NCI-H1417 (cell line): ENCODE results near the gene SNTG2.
A peak's percentile ranks its signal among the peaks of the same experiment; 100 is the strongest.
"Not testable (repeated sequence)": the region's sequence is repeated elsewhere in the genome, so short reads cannot be mapped to it uniquely, and the experiment has no call there.

Experiments used
- DNase-seq, 3 experiments: peaks; one replicate each; lab custom pipeline; 2025; lab: John Stamatoyannopoulos, UW

Gene SNTG2

DNA sequence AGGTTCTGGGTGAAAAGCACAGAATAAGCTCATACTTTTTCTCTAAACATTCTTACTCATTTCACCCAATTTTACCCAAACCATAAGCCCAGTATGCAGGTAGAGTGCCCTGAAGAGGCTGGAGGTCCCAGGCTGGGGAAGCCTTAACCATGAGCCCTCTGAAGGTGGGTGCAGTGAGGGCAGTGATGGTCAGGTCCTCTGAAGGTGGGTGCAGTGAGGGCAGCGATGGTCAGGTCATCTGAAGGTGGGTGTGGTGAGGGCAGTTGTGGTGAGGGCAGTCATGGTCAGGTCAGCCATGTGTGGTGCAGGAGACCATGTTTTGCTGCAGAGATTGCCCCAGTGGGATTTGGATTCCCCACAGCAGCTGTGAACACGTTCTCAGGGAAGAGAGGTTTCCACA is 148.8 kb downstream of the SNTG2 start:
- no peak for DNase-seq

DNA sequence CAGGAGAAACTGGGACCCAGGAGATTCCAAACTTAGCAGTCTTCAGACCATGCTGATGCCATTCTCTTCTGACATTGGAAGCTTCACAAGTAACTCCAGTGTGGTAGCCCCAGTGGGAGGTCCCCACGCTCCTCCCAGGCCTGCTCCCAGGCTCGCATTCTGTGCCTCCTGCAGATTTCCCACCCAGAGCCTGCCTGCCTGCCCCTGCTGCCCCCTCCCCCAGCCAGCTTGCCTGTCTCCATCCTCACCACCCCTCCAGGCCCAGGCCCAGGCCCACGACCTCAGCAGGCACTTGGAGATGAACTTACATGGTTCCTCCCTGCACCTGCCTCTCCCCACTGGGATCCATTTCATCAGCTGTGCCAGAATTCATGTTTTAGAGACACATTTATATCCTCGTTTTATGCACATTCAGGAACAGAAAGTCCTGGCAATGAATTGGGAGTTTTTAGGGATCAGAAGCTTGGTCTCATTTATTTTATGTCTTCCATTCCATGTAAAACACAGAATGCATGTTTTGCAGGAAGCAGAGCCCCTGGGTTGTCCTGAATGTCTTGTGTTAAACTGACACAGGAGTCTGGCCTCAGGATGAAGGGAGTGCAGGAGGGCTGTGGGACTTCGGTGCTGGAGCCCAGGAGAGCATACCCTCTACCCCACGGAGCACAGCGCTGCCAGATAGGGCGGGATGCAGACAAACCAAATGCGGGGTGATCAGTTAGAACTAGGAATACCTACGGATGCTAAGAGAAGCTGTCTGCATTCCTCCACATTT is 150.5 kb downstream of the SNTG2 start:
- no peak for DNase-seq

DNA sequence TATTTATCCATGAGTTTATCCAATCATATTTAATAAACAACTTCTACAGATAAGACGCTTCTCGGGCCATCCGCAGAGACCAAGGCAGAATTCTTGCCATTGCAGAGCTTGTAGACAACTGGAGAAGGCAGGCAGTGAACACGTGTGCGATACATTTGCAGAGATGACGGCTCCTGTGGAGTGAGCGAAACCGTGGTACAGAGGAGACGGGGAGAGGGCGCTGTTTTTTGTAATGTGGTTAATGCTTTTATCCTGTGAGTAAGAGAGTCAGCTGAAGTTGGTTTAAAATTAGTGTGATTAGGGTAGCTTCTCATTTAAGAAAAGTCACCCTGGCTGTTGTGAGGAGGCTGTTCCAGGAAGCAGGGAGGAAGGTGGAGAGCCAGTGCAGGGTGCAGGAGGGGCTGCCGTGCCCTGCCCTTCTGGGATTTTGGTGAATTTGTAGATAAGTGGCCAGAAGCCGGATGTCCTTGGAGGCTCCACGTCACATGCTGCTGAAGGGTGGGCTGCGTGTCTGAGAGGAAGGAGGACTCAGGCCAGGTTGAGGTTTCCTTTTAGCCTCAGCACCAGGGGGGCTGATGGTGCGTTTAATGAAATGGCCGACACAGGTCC is 151.4 kb downstream of the SNTG2 start:
- DNase-seq: no peak

DNA sequence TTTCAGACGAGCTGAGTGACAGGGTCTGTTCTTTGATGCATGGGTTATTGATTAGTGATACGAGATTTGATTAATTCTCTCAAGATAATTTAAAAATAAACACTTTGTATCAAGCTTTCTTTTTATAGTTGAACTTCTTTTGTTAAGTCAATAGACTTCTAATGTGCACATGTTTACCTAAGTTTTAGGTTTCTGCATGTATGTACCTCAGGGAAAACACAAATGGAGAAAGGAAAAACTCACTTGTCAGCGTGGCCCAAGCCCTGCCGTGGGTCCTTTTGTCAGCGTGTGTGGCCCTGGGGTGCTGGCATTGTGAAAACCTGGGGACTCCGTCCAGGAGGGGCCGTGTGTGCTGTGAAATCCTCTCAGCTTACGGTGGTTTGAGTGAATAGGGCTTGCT is 153.7 kb downstream of the SNTG2 start:
- no peak for DNase-seq

DNA sequence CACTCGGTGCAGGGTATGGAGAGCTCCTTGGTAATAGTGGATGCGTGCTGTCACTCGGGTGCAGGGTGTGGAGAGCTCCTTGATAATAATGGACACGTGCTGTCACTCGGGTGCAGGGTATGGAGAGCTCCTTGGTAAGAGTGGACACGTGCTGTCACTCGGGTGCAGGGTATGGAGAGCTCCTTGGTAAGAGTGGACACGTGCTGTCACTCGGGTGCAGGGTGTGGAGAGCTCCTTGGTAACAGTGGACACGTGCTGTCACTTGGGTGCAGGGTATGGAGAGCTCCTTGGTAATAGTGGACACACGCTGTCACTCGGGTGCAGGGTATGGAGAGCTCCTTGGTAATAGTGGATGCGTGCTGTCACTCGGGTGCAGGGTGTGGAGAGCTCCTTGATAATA is 155.7 kb downstream of the SNTG2 start:
- not testable (repeated sequence) for DNase-seq

DNA sequence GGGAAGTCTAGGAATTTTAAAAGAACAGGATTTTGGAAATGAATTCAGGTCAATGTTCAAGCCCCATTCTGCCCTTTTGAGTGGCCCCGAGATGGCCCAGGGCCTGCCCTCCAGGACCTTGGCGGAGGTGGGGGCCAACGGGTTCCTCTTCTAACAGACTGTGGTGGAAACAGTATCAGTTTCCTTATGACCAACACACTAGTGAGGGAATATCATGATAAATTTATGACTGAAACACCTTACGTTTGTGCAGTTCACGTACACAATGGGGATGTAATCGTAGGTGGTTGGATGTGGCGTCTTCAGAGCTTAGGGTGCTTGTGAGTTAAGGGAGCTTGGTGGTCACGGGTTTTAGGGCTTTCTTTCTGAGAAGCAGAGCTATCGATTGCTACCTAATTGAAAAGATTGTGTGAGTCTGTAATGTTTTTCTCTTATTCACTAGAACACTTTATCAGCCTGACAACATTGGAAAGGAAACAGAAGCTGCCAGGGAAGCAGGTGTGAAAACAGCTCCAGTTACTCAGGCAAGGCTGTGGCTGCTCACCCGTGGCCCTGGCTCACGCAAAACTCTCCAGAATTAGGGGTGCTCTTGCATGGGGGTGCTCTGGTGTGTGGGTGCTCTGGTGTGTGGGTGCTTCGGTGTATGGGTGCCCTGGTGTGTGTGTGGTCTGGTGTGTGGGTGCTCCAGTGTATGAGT is 165.3 kb downstream of the SNTG2 start:
- no peak for DNase-seq

DNA sequence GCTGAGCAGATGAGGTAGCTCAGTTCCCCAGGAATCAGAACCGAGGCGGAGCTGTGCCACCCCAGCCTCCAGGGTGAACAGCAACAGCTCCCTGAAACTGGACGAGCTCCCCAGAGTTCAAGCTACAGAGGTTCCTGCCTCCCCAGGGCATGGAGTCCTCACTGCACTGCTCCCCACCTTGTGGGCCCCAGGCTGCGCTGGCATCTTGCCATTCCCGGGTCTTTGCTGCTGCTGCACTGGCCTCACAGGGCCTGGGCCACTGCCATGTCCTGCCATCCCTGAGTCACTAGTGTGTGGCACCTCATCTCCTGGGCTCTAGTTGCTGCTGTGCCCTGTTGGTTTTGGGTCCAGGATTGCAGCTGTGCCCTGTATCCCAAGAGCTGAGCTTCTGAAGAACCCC is 166.9 kb downstream of the SNTG2 start:
- DNase-seq: no peak

DNA sequence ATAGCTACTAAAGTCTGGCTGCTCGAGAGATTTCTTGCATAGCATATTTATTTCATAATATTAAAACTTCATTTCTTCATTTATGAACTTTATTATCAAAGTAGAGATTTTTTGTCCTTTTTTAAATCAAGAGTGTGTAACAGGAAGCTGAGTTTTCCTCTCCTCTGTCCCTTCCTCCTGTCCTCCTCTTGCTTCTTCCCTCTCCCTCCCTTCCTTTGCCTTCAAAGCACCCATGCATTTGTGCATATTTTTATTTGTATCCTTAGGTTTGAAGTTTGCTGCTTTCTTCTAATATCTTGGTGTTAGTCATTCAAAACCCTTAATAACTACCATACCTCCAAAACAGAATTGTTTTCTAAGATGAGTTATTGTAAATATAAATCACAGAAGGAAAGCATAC is 174.6 kb downstream of the SNTG2 start:
- no peak for DNase-seq

DNA sequence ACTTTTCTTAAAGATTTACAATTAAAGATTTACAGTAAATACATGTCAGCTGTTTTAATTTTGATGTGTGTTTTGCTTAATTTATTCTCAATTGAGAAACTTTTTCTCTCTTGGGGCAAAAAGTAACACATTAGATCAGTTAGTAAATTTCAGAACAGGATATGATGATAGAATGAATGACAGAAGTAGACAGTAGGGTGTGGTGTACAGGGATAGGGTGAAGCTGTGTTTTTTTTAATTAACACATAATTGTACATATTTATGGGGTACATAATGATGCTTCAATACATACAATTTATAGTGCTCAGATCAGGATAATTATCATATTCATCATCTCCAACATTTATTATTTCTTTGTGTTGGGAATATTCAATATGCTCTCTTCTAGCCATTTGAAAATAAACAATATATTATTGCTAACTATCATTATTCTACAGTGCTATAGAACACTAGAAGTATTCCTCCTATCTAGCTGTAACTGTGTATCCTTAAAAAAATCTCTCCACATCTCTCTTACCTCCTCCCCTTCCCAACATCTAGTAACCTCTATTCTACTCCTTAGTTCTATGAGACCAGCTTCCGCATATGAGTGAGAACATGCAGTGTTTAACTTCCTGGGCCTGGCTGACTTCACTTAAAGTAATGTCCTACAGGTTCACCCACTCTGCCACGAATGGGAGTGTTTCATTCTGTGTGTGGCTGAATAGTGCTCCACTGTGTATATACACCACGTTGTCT is 175.2 kb downstream of the SNTG2 start:
- no peak for DNase-seq

DNA sequence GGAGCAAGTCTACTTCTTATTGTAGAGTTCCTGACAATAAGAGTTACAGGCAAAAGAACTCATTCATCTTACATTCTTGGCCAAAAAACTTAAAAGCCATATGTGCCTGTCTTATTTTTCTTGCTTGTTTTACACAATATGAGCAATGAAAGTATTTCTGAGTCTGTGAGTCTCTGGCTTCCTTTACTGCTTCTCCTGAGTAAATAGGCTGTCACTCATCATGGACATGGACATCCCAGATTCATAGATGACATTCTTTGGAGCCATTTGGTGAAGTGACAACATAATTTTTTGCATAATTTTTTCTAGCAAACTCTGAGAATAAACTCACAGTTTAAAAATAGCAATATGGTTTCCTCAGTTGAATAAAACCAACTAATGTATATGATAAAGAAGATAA is 179.3 kb downstream of the SNTG2 start:
- DNase-seq: no peak

DNA sequence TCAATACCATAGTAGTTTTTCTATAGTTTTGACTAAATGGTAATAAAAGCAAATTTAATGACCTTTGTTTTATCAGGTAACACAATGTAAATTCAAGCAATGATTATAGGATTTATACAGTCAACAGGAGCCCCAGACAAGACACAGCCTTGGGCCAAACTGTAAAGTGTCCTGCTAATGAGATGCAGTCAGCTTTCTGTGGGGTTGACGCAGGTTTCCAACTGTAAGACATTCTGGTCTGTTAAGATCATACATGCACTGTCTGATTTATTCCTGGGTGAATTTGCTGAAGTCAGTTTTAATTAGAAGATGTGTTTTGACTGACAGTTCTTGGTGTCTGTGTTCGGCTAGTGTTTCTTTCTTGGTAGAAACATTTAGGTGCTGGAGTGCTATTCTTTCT is 180.3 kb downstream of the SNTG2 start:
- no peak for DNase-seq

DNA sequence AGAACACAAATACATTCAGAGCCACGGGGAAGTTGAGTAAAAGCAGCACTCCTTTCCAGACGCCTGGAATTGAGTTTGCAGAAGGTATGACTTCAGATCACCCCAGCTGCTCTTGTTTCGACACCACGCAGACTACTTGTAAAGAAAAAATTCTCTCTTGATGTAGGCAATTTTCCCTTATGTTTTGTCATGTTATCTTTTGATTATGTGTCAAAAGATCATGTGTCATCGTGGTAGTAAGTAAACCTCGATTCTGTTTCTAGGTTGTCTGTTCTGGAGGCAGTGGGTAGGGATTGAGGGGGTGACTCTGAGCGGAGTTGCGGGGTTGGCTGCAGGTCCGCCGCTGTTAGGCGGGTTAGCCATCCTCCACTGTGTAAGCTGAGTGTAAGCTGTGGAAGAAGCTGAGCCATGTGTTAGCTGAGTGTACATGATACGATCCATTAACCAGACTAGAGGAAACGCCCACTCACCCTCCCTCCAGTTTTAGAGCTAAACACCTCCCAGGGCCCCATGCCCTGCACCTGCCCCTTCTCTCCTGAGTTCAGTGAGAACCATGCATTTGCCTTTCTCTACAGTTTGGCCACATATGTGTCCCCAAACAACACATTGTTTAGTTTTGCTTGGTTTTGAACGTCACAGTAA is 181.8 kb downstream of the SNTG2 start:
- peak in 1 of 3 experiments; percentile 98 for DNase-seq

DNA sequence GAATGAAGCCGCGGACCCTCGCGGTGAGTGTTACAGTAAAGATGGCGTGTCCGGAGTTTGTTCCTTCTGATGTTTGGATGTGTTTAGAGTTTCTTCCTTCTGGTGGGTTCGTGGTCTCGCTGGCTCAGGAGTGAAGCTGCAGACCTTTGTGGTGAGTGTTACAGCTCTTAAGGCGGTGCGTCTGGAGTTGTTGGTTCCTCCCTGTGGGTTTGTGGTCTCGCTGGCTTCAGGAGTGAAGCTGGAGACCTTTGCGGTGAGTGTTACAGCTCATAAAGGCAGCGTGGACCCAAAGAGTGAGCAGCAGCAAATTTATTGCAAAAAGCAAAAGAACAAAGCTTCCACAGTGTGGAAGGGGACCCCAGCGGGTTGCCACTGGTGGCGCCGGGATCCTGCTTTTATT is 183.2 kb downstream of the SNTG2 start:
- not testable (repeated sequence) for DNase-seq

DNA sequence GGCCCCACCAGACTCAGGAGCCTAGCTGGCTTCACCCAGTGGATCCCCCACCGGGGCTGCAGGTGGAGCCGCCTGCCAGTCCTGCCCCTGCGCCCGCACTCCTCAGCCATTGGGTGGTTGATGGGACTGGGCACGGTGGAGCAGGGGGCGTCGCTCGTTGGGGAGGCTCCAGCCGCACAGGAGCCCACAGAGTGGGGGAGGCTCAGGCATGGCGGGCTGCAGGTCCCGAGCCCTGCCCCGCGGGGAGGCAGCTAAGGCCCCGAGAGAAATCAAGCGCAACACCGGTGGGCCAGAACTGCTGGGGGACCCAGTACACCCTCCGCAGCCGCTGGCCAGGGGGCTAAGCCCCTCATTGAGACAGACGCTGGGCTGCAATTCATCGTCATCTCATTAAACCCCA is 184.0 kb downstream of the SNTG2 start:
- no peak for DNase-seq

DNA sequence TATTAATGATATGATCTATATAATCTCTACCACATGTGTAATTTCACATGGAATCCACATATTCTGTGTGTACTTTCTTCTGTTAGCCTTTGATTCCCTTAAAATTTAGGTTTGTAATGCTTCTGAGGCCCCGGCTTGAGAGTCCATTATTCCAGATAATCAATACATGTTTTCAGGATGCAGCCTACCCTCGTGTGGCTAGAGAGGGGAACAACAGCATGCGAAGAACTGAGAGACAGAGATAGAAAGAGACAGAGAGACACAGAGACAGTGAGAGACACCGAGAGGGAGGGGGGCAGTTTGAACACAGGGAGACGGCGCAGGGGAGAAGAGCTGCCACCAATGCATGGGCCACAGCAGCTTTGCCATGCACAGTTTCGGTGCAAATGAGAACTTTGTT is 185.4 kb downstream of the SNTG2 start:
- DNase-seq: no peak

DNA sequence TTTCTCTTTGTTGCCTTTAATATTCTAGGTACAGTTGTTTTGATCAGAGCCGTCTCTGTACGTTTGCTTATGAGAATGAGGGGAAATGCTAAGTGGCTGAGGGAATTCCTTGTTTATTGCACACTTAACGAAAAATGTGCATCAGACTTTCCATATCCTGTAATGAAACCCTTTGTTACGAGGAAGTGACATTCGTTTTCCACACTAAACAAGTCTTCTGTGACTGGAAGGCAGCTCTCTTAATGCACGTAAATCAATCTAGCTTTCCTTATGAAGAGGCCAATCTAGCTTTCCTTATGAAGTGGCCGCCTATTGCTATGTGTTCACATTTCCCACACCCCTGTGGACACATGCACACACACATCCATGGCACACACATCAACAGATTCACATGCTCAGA is 186.2 kb downstream of the SNTG2 start:
- DNase-seq: peak in 1 of 3 experiments; percentile 69

DNA sequence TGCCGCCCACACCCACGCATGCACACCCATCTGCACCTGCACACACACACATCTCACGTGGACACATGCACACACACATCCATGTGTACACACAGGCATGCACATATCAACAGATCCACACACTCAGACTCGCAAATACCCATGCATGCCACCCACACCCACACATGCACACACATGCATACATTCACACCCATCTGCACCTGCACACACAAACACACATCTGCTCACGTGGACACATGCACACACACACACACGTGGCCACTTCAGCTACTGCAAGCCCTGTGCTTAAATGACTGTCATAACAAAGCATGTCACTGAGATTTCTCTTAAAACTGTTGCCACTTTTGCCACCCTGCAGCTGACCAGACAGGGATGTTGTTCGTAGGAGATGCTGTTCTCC is 186.6 kb downstream of the SNTG2 start:
- DNase-seq: no peak

DNA sequence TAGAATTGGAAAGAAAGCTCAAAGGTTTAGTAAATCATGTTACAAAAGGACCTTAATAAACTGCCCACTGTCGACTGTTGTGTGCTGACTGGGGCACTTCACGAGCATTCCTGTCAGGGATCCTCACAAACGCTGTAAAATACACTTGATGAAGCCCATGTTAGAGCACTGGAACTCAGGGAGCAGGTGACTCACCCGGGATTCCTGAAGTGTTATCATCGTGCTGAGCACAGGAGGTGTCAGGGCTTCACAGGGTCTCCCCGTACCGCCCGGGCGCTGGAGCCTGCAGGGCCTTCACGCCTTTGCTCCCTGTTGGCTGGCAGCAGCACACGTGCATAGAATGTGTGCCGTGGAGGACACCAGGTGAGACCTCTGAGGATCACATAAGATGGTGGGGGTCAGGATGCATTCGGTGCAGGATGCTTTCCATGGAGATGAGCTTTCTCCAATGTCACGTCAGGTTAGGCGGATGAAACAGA is 187.3 kb downstream of the SNTG2 start:
- no peak for DNase-seq

DNA sequence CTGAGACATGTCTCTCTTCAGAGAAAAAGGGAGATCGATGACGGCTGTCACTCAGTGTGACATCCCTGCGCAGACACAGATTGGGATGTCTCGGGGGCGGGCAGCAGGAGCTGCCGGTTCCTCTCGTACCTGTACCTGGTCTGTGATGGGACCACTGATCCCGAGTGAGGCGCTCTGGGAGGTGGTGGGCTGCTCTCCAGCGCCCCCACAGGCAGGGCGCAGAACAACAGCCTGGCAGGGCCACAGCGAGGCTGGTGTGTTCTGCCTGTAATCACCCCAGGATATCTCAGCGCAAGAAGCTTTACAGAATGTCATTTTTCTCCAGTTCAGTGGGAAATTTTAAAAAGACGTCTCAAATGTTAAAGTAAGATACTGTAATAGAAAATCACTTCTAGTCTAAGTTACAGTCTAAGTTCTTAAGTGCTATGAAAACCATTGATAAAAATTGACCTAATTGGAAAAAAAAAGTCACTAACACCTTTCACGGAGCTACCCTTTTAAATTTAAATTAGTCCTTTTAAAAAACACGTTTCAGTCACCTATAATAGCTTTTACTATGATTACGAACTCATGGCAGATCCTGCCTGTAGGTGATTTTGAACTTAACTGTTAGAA is 189.8 kb downstream of the SNTG2 start:
- no peak for DNase-seq

DNA sequence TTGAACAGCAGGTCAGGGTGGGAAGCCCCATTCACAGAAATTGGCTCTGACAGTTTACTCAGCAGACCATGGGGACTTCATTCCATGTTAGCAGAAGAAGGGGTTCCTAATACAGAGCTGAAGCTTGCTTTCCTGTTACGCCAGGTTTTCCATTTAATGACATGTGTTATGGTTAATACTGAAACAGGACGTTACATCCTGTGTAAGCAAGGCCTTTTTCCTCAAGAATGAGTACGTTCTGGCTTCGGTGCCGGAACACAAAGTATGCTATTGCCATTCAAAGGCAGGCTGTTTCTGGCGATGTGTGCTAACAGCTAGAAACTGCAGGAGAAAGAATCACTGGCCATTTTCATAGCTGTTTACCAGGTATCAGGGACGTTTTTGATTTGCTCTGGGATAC is 190.4 kb downstream of the SNTG2 start:
- no peak for DNase-seq

DNA sequence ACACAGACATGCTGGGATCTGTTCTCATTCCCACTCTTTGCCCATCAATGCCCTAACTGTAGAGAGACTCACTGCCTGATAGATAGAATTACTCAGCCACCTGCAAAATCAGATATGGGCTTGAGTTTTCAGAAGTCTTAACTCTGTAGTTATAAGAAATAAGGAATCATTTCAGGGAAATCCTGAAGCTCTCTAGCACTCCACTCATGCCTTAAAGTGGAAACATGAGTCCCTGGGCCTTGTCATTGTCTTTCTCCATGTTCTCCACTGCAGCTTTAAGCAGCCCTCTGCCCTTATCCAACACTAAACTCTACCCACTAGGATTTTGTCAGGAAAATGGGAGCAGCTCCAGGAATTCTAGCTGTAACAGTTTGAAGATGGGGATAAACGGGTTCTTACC is 192.5 kb downstream of the SNTG2 start:
- no peak for DNase-seq
